Naive B cell (primary cell): ENCODE measurements around the gene PRSS22. TPM values are rescaled to one million over a fixed set of nuclear protein-coding genes. Genes with fewer than 3 reads are reported as not detected.

Source experiments
- ATAC-seq, 2 donors: fragments of 150-1000 bp; cut with Tn5 transposase; 2 replicates each; pipeline ENCODE4 v1.10.0; 2021; ENCODE audit warnings: low read depth in 2 of 2, mild to moderate bottlenecking in 2 of 2, moderate library complexity in 2 of 2
- DNase-seq: peaks from one replicate; pipeline ENCODE4 v3.0.0; 2022
- H3K27ac Mint-ChIP-seq, 6 donors: one replicate each; pipeline ENCODE4 v1.8.0; 2020 to 2022; ENCODE audit warnings: mild to moderate bottlenecking in 6 of 6, mixed read lengths in 6 of 6, moderate library complexity in 5 of 6, inconsistent platforms in 2 of 6
- H3K27me3 Mint-ChIP-seq, 3 donors: one replicate each; pipeline ENCODE4 v1.8.0; 2021 to 2022; ENCODE audit warnings: mixed read lengths in 3 of 3, mild to moderate bottlenecking in 1 of 3
- H3K36me3 Mint-ChIP-seq, 2 donors: one replicate each; pipeline ENCODE4 v1.8.0; 2020 to 2022; ENCODE audit warnings: mixed read lengths in 2 of 2, inconsistent platforms in 1 of 2, mild to moderate bottlenecking in 1 of 2
- H3K4me1 Mint-ChIP-seq, 3 donors: one replicate each; pipeline ENCODE4 v1.8.0; 2020 to 2022; ENCODE audit warnings: mixed read lengths in 3 of 3, inconsistent platforms in 1 of 3, mild to moderate bottlenecking in 1 of 3, moderate library complexity in 1 of 3
- H3K4me3 Mint-ChIP-seq, 8 donors: one replicate each; pipeline ENCODE4 v1.8.0; 2020 to 2022; ENCODE audit warnings: mild to moderate bottlenecking in 8 of 8, mixed read lengths in 8 of 8, moderate library complexity in 8 of 8, inconsistent platforms in 2 of 8
- H3K9me3 Mint-ChIP-seq, 7 donors: one replicate each; pipeline ENCODE4 v1.8.0; 2020 to 2022; ENCODE audit warnings: mixed read lengths in 7 of 7, mild to moderate bottlenecking in 5 of 7, inconsistent platforms in 2 of 7, moderate library complexity in 1 of 7
- polyA plus RNA-seq, 6 donors: library from polyadenylated mRNA; unstranded; fragments of 300-500 nt; fragmentation: Illumina TruSeq; gene quantifications; one replicate each; pipeline ENCODE4 v1.2.3, GENCODE V29; 2021; ENCODE audit warnings: low read depth in 6 of 6

PRSS22 gene
- polyA plus RNA-seq, 6 donors from 2014 or later, result not detected

GRCh38 chr16:2839650-2840450, 18.1 kb downstream of the PRSS22 start:
- H3K4me3 Mint-ChIP-seq, result no peak overlapping the region
- H3K4me1 Mint-ChIP-seq, result peaks cover 0 to 17% (median 4%) of the 10 kb centered on the region in 3 donors
- peak overlapping the region in 2 of 6 donors; percentile 70 to 72 for H3K27ac Mint-ChIP-seq
- H3K9me3 Mint-ChIP-seq, result peaks cover 0 to 1% (median 0%) of the 10 kb centered on the region in 7 donors
- peaks cover 16 to 36% (median 36%) of the 10 kb centered on the region in 3 donors for H3K27me3 Mint-ChIP-seq
- no peak for DNase-seq
- ATAC-seq, result no peak
- H3K36me3 Mint-ChIP-seq, result no peaks in the 10 kb centered on the region

GRCh38 chr16:2838928-2839327, 19.0 kb downstream of the PRSS22 start:
- H3K27ac Mint-ChIP-seq, result no peak overlapping the region
- H3K36me3 Mint-ChIP-seq, result no peaks in the 10 kb centered on the region
- H3K27me3 Mint-ChIP-seq, result peaks cover 16 to 43% (median 42%) of the 10 kb centered on the region in 3 donors
- peak overlapping the region in 1 of 8 donors; percentile 68 for H3K4me3 Mint-ChIP-seq
- H3K4me1 Mint-ChIP-seq, result peaks cover 0 to 17% (median 4%) of the 10 kb centered on the region in 3 donors
- H3K9me3 Mint-ChIP-seq, result peaks cover 0 to 1% (median 0%) of the 10 kb centered on the region in 7 donors
- DNase-seq, result no peak
- peak in 1 of 2 donors; percentile 58 for ATAC-seq

- H3K27me3 Mint-ChIP-seq, result peaks cover 16 to 52% (median 51%) of the 10 kb centered on the region in 3 donors
- peaks cover 0 to 4% (median 4%) of the 10 kb centered on the region in 3 donors for H3K4me1 Mint-ChIP-seq
- DNase-seq (no peak), ATAC-seq (no peak)
- H3K36me3 Mint-ChIP-seq, result no peaks in the 10 kb centered on the region
- peaks cover 0 to 1% (median 0%) of the 10 kb centered on the region in 7 donors for H3K9me3 Mint-ChIP-seq
- H3K27ac Mint-ChIP-seq, result peak overlapping the region in 2 of 6 donors; percentile 35 to 63
- H3K4me3 Mint-ChIP-seq, result no peak overlapping the region
Measured at GRCh38 chr16:2836646-2837508, 21.1 kb downstream of the PRSS22 start.

GRCh38 chr16:2835638-2836493, 22.1 kb downstream of the PRSS22 start:
- peaks cover 0 to 4% (median 4%) of the 10 kb centered on the region in 3 donors for H3K4me1 Mint-ChIP-seq
- H3K27ac Mint-ChIP-seq, result no peak overlapping the region
- ATAC-seq (no peak), DNase-seq (no peak)
- no peaks in the 10 kb centered on the region for H3K36me3 Mint-ChIP-seq
- H3K27me3 Mint-ChIP-seq, result peaks cover 16 to 60% (median 56%) of the 10 kb centered on the region in 3 donors
- H3K4me3 Mint-ChIP-seq, result no peak overlapping the region
- peaks cover 0 to 1% (median 0%) of the 10 kb centered on the region in 7 donors for H3K9me3 Mint-ChIP-seq

GRCh38 chr16:2834968-2835367, 23.0 kb downstream of the PRSS22 start:
- Mint-ChIP-seq H3K27me3 (peaks cover 16 to 69% (median 61%) of the 10 kb centered on the region in 3 donors), H3K9me3 (no peaks in the 10 kb centered on the region), H3K4me1 (peaks cover 0 to 4% (median 4%) of the 10 kb centered on the region in 3 donors), H3K27ac (no peak overlapping the region), H3K36me3 (no peaks in the 10 kb centered on the region), H3K4me3 (no peak overlapping the region)
- no peak for DNase-seq
- no peak for ATAC-seq

- Mint-ChIP-seq H3K4me3 (no peak overlapping the region), H3K27ac (no peak overlapping the region), H3K4me1 (peaks cover 0 to 4% (median 0%) of the 10 kb centered on the region in 3 donors), H3K27me3 (peaks cover 16 to 77% (median 61%) of the 10 kb centered on the region in 3 donors), H3K9me3 (no peaks in the 10 kb centered on the region), H3K36me3 (no peaks in the 10 kb centered on the region)
- ATAC-seq (no peak), DNase-seq (no peak)
Measured at GRCh38 chr16:2833776-2834175, 24.2 kb downstream of the PRSS22 start.

- no peak for ATAC-seq
- no peaks in the 10 kb centered on the region for H3K4me1 Mint-ChIP-seq
- no peak overlapping the region for H3K27ac Mint-ChIP-seq
- H3K9me3 Mint-ChIP-seq, result no peaks in the 10 kb centered on the region
- H3K36me3 Mint-ChIP-seq, result no peaks in the 10 kb centered on the region
- peaks cover 4 to 62% (median 44%) of the 10 kb centered on the region in 3 donors for H3K27me3 Mint-ChIP-seq
- no peak for DNase-seq
- no peak overlapping the region for H3K4me3 Mint-ChIP-seq
Measured at GRCh38 chr16:2831203-2831602, 26.8 kb downstream of the PRSS22 start.

- H3K27ac Mint-ChIP-seq, result no peak overlapping the region
- ATAC-seq, result no peak
- DNase-seq, result no peak
- H3K9me3 Mint-ChIP-seq, result no peaks in the 10 kb centered on the region
- H3K27me3 Mint-ChIP-seq, result peaks cover 10 to 54% (median 35%) of the 10 kb centered on the region in 3 donors
- H3K36me3 Mint-ChIP-seq, result no peaks in the 10 kb centered on the region
- no peaks in the 10 kb centered on the region for H3K4me1 Mint-ChIP-seq
- no peak overlapping the region for H3K4me3 Mint-ChIP-seq
Measured at GRCh38 chr16:2830355-2830695, 27.6 kb downstream of the PRSS22 start.

GRCh38 chr16:2829501-2830354, 28.2 kb downstream of the PRSS22 start, which contains the start of gene ZG16B:
TSS of gene ZG16B (plus strand) at chr16:2830303. CDS start at chr16:2830442, 139 bp downstream.
- H3K9me3 Mint-ChIP-seq, result no peaks in the 10 kb centered on the region
- H3K4me1 Mint-ChIP-seq, result no peaks in the 10 kb centered on the region
- peaks cover 10 to 48% (median 29%) of the 10 kb centered on the region in 3 donors for H3K27me3 Mint-ChIP-seq
- DNase-seq (no peak), ATAC-seq (no peak)
- no peak within 1 kb of the TSS for H3K27ac Mint-ChIP-seq
- no peak within 1 kb of the TSS for H3K4me3 Mint-ChIP-seq
- H3K36me3 Mint-ChIP-seq, result no peaks in the 10 kb centered on the region

- Mint-ChIP-seq H3K4me1 (no peaks in the 10 kb centered on the region), H3K4me3 (no peak overlapping the region), H3K27me3 (peaks cover 10 to 42% (median 24%) of the 10 kb centered on the region in 3 donors), H3K9me3 (no peaks in the 10 kb centered on the region), H3K36me3 (no peaks in the 10 kb centered on the region), H3K27ac (no peak overlapping the region)
- DNase-seq, result no peak
- ATAC-seq, result no peak
Measured at GRCh38 chr16:2828876-2829430, 29.0 kb downstream of the PRSS22 start.

GRCh38 chr16:2828521-2828840, 29.5 kb downstream of the PRSS22 start:
- DNase-seq (no peak), ATAC-seq (no peak)
- Mint-ChIP-seq H3K4me1 (no peaks in the 10 kb centered on the region), H3K27ac (no peak overlapping the region), H3K36me3 (no peaks in the 10 kb centered on the region), H3K27me3 (peaks cover 10 to 42% (median 24%) of the 10 kb centered on the region in 3 donors), H3K9me3 (no peaks in the 10 kb centered on the region), H3K4me3 (no peak overlapping the region)
